Endothelial cell of umbilical vein (primary cell): Measurements from ENCODE around the gene PLPP2. TPM values are rescaled to one million over a fixed set of nuclear protein-coding genes. Genes with fewer than 3 reads are reported as not detected.

Experiments
- BruUV-seq: library from RNA; stranded (reverse); fragments of 400-500 nt; replicated peaks from 2 replicates; lab custom pipeline; 2021; lab: Mats Ljungman, UMichigan
- CTCF ChIA-PET: fragments of 300-600, 350-600 bp; sonication (Branson Sonifier 250); formaldehyde crosslinking; loops from one replicate; lab custom pipeline; 2021; ENCODE audit warnings: antibody characterized with exemption, inconsistent platforms; lab: Charles Lee
- POLR2A ChIA-PET: fragments of 300-600, 350-600 bp; sonication (Branson Sonifier 250); formaldehyde crosslinking; loops from one replicate; lab custom pipeline; 2021; ENCODE audit warnings: antibody characterized with exemption, inconsistent platforms; lab: Charles Lee
- DNase-seq: peaks from one replicate; pipeline ENCODE4 v3.0.0-alpha.2; 2011; ENCODE audit warnings: low read depth, low spot score
- FAIRE-seq: peaks from 2 replicates; lab custom pipeline; 2011; peaks lifted over from hg19 to GRCh38; lab: Jason Lieb, UNC
- H2AFZ ChIP-seq: 2 replicates; pipeline ENCODE4 v1.6.0; 2012; ENCODE audit warnings: low read depth, low read length, control low read depth, inconsistent platforms
- H3K27ac ChIP-seq: 2 replicates; pipeline ENCODE4 v1.5.1; 2011; ENCODE audit warnings: low read depth, mild to moderate bottlenecking, control low read depth, low read length, moderate library complexity; ENCODE audit not compliant: insufficient read depth
- H3K27me3 ChIP-seq, 2 experiments: 2 replicates each; pipeline versions ENCODE4 v1.6.0 to v1.6.1; 2011; ENCODE audit warnings: low read length in 2 of 2, mixed read lengths in 1 of 2; ENCODE audit not compliant: control insufficient read depth in 2 of 2, insufficient read depth in 2 of 2
- H3K36me3 ChIP-seq, 2 experiments: 2 replicates in 1 of 2; 3 replicates in 1 of 2; pipeline ENCODE4 v1.5.1; 2011; ENCODE audit warnings: low read length in 2 of 2, mild to moderate bottlenecking in 1 of 2, moderate library complexity in 1 of 2; ENCODE audit not compliant: control insufficient read depth in 2 of 2, insufficient read depth in 2 of 2; ENCODE audit errors: extremely low read depth in 1 of 2
- H3K4me1 ChIP-seq: 3 replicates; pipeline ENCODE4 v1.5.1; 2011; ENCODE audit warnings: mild to moderate bottlenecking, low read length; ENCODE audit not compliant: control insufficient read depth, insufficient read depth; ENCODE audit errors: extremely low read depth
- H3K4me2 ChIP-seq: 2 replicates; pipeline ENCODE4 v1.6.1; 2011; ENCODE audit warnings: low read length, control low read depth, mixed read lengths; ENCODE audit not compliant: insufficient read depth
- H3K4me3 ChIP-seq, 3 experiments: fragments of 200-600 bp in 1 of 3; sonication (generic), shearing (Covaris generic) in 1 of 3; replicated peaks in 1 of 3; 2 replicates each; pipeline ENCODE4 v1.5.1; 2011 to 2016; ENCODE audit warnings: control low read depth in 3 of 3, low read length in 3 of 3, mild to moderate bottlenecking in 2 of 3, inconsistent platforms in 1 of 3, low read depth in 1 of 3, moderate library complexity in 1 of 3; ENCODE audit not compliant: insufficient read depth in 1 of 3
- H3K79me2 ChIP-seq: 2 replicates; pipeline ENCODE4 v1.6.0; 2012; ENCODE audit warnings: low read length, inconsistent platforms; ENCODE audit not compliant: control insufficient read depth, insufficient read depth
- H3K9ac ChIP-seq: replicated peaks from 2 replicates; pipeline ENCODE3; 2011; ENCODE audit warnings: low read length, control low read depth; ENCODE audit not compliant: insufficient read depth; ENCODE audit errors: extremely low read depth
- H3K9me1 ChIP-seq: replicated peaks from 3 replicates; pipeline ENCODE4 v1.6.0; 2011; ENCODE audit warnings: mild to moderate bottlenecking, low read length; ENCODE audit not compliant: control insufficient read depth, insufficient read depth; ENCODE audit errors: extremely low read depth
- H3K9me3 ChIP-seq: replicated peaks from 2 replicates; pipeline ENCODE4 v1.5.1; 2012; ENCODE audit warnings: low read length, inconsistent platforms; ENCODE audit not compliant: control insufficient read depth, insufficient read depth
- H4K20me1 ChIP-seq: replicated peaks from 2 replicates; pipeline ENCODE3; 2011; ENCODE audit warnings: mild to moderate bottlenecking, low read length; ENCODE audit not compliant: control insufficient read depth, insufficient read depth; ENCODE audit errors: extremely low read depth
- CTCF ChIP-seq, 2 donors: IDR thresholded peaks; 1 replicate in 1 of 2; 2 replicates in 1 of 2; pipeline ENCODE4 v1.5.1; 2011; ENCODE audit warnings: low read length in 2 of 2, mild to moderate bottlenecking in 2 of 2, moderate library complexity in 2 of 2, control low read depth in 1 of 2, inconsistent platforms in 1 of 2, low read depth in 1 of 2; ENCODE audit not compliant: insufficient read depth in 1 of 2; ENCODE audit errors: extremely low read depth in 1 of 2
- EZH2 ChIP-seq: IDR thresholded peaks from 2 replicates; pipeline ENCODE4 v1.6.1; 2012; ENCODE audit warnings: borderline replicate concordance, low read depth, mild to moderate bottlenecking, moderate library complexity, low read length, inconsistent platforms; ENCODE audit not compliant: severe bottlenecking
- FOS ChIP-seq: IDR thresholded peaks from 2 replicates; pipeline ENCODE4 v1.6.1; 2011; ENCODE audit warnings: mild to moderate bottlenecking, low read length, moderate library complexity, borderline replicate concordance; ENCODE audit not compliant: insufficient read depth
- GATA2 ChIP-seq: IDR thresholded peaks from 2 replicates; pipeline ENCODE4 v1.7.0; 2011; ENCODE audit warnings: low read depth, mild to moderate bottlenecking, moderate library complexity, mixed read lengths, low read length; ENCODE audit not compliant: insufficient read length, insufficient read depth
- JUN ChIP-seq: IDR thresholded peaks from 2 replicates; pipeline ENCODE4 v1.6.1; 2011; ENCODE audit warnings: borderline replicate concordance, low read depth; ENCODE audit not compliant: insufficient read length, insufficient read depth
- MAX ChIP-seq: IDR thresholded peaks from 2 replicates; pipeline ENCODE4 v1.6.1; 2011; ENCODE audit not compliant: insufficient read depth, insufficient read length
- MYC ChIP-seq: IDR thresholded peaks from one replicate; pipeline ENCODE4 v1.6.1; 2011; ENCODE audit warnings: mild to moderate bottlenecking, low read depth, low read length
- POLR2A ChIP-seq: IDR thresholded peaks from 2 replicates; pipeline ENCODE4 v1.6.1; 2012; ENCODE audit warnings: low read depth, mild to moderate bottlenecking, control low read depth, low read length
- POLR2AphosphoS5 ChIP-seq: IDR thresholded peaks from 2 replicates; pipeline ENCODE4 v1.6.1; 2012; ENCODE audit warnings: low read depth, mild to moderate bottlenecking, control low read depth, low read length, moderate library complexity; ENCODE audit not compliant: insufficient read depth
- dilution Hi-C: fragments of 300-500 bp; cut with MboI; formaldehyde crosslinking; loops from one replicate; pipeline ENCODE4 v1.15.0; 2019; ENCODE audit warnings: low sequenced_read_pairs; ENCODE audit not compliant: extremely low pct_ligation_motif_present
- intact Hi-C: fragments of 100-400 bp; cut with micrococcal nuclease; formaldehyde crosslinking; loops from one replicate; pipeline ENCODE4 v1.10.0; 2022
- polyA plus RNA-seq, 4 experiments: library from polyadenylated mRNA; depleted of rRNA in 3 of 4; stranded (reverse) in 3 of 4; unstranded in 1 of 4; fragments of >200 nt; gene quantifications; 2 replicates each; pipeline versions ENCODE4 v1.2.1 to v1.2.3, GENCODE V29; 2011 to 2012; ENCODE audit warnings: missing spikeins in 1 of 4
- total RNA-seq: library from RNA; stranded (reverse); gene quantifications from 2 replicates; pipeline ENCODE4 v1.2.3, GENCODE V29; 2021

Gene PLPP2
- total and polyA plus RNA-seq, 2 donors (not counting 3 experiments of a cell fraction or from before 2014, with no cell fraction given): 27.9 to 34.3 TPM

GRCh38 chr19:281156-281853 lies 9.9 kb downstream of the PLPP2 start:
- no peak for TF ChIP-seq EZH2
- no peak for TF ChIP-seq POLR2A
- TF ChIP-seq CTCF (IDR thresholded peaks at IDR 0.05; ENCODE audit: extremely low read depth in 1 of 2, insufficient read depth in 1 of 2, low read depth in 1 of 2, low read length in 2 of 2): no peak
- TF ChIP-seq GATA2: no peak
- TF ChIP-seq JUN: no peak
- TF ChIP-seq FOS: no peak
- TF ChIP-seq MYC: no peak
- TF ChIP-seq MAX: no peak
- no peak for TF ChIP-seq POLR2AphosphoS5
- Histone ChIP-seq H3K9ac (no peak overlapping the region), H2AFZ (no peak overlapping the region), H3K9me1 (no peaks in the 10 kb centered on the region), H3K4me1 (no peaks in the 10 kb centered on the region), H3K4me3 (no peak overlapping the region), H3K27me3 (no peaks in the 10 kb centered on the region), H3K4me2 (no peak overlapping the region), H3K27ac (no peak overlapping the region), H3K36me3 (no peaks in the 10 kb centered on the region), H3K9me3 (no peaks in the 10 kb centered on the region), H3K79me2 (no peaks in the 10 kb centered on the region), H4K20me1 (no peaks in the 10 kb centered on the region)
- DNase-seq (no peak), FAIRE-seq (no peak)
- dilution Hi-C loops: no loop called here
- no TSS peak for BruUV-seq
- intact Hi-C loops: no loop called here
- ChIA-PET CTCF (interaction anchor here (1.3 kb wide), 1 partner anchor 9 kb away, joined by 4 read pairs; no protein-coding TSS in a partner anchor), POLR2A (no interaction called here)
